GM23338 (cell line): ENCODE results near the gene NFIB. TPM values are rescaled to one million over a fixed set of nuclear protein-coding genes. Genes with fewer than 3 reads are reported as not detected.

Experiments used
- ATAC-seq: fragments of 200-7000 bp; cut with Tn5 transposase; 3 replicates; pipeline ENCODE4 v1.9.1; 2020
- DNase-seq: peaks from one replicate; pipeline ENCODE4 v3.0.0-alpha.2; 2015; ENCODE audit warnings: low spot score
- H2AFZ ChIP-seq: fragments of 200-600 bp; sonication (generic); 2 replicates; pipeline ENCODE4 v1.8.0; 2016; ENCODE audit warnings: antibody characterized with exemption, mild to moderate bottlenecking, moderate library complexity
- H3F3A ChIP-seq: fragments of 200-600 bp; sonication (generic); replicated peaks from 2 replicates; pipeline ENCODE4 v1.8.0; 2017; ENCODE audit warnings: antibody characterized with exemption, mixed run types, low read depth
- H3K27ac ChIP-seq: fragments of 200-600 bp; sonication (generic); 2 replicates; pipeline ENCODE4 v1.6.1; 2016; ENCODE audit warnings: low read depth
- H3K27me3 ChIP-seq: fragments of 200-600 bp; sonication (generic); 2 replicates; pipeline ENCODE4 v1.8.0; 2016; ENCODE audit warnings: mild to moderate bottlenecking, mixed run types, moderate library complexity; ENCODE audit not compliant: insufficient read depth
- H3K36me3 ChIP-seq: fragments of 200-600 bp; sonication (generic); 2 replicates; pipeline ENCODE4 v1.8.0; 2016; ENCODE audit warnings: mild to moderate bottlenecking; ENCODE audit not compliant: insufficient read depth
- H3K4me1 ChIP-seq: fragments of 200-600 bp; sonication (generic); 2 replicates; pipeline ENCODE4 v1.8.0; 2016; ENCODE audit warnings: mild to moderate bottlenecking, moderate library complexity; ENCODE audit not compliant: insufficient read depth
- H3K4me2 ChIP-seq: fragments of 200-600 bp; sonication (generic); 2 replicates; pipeline ENCODE4 v1.7.1; 2017; ENCODE audit warnings: mixed run types
- H3K4me3 ChIP-seq: fragments of 200-600 bp; sonication (generic); 2 replicates; pipeline ENCODE4 v1.6.1; 2016; ENCODE audit warnings: mixed run types
- H3K79me2 ChIP-seq: fragments of 200-600 bp; sonication (generic); replicated peaks from 2 replicates; pipeline ENCODE4 v1.8.0; 2017; ENCODE audit warnings: mild to moderate bottlenecking; ENCODE audit not compliant: insufficient read depth
- H3K9me2 ChIP-seq: fragments of 200-600 bp; sonication (generic); 2 replicates; pipeline ENCODE4 v1.8.0; 2017; ENCODE audit not compliant: insufficient read depth
- H4K20me1 ChIP-seq: fragments of 200-600 bp; sonication (generic); replicated peaks from 2 replicates; pipeline ENCODE4 v1.8.0; 2017; ENCODE audit warnings: mild to moderate bottlenecking; ENCODE audit not compliant: insufficient read depth
- H3K27ac Mint-ChIP-seq: 2 replicates; pipeline ENCODE4 v1.8.0; 2020; ENCODE audit warnings: inconsistent platforms, mild to moderate bottlenecking, moderate library complexity, mixed read lengths
- H3K27me3 Mint-ChIP-seq: 3 replicates; pipeline ENCODE4 v1.8.0; 2022; ENCODE audit warnings: low read depth, mild to moderate bottlenecking, moderate library complexity, mixed read lengths, inconsistent platforms; ENCODE audit not compliant: insufficient read depth, poor library complexity
- H3K36me3 Mint-ChIP-seq: 3 replicates; pipeline ENCODE4 v1.8.0; 2021; ENCODE audit warnings: low read depth, mild to moderate bottlenecking, inconsistent platforms, moderate library complexity, mixed read lengths
- H3K4me1 Mint-ChIP-seq: 3 replicates; pipeline ENCODE4 v1.8.0; 2020; ENCODE audit warnings: mild to moderate bottlenecking, inconsistent platforms, mixed read lengths
- H3K4me3 Mint-ChIP-seq: 3 replicates; pipeline ENCODE4 v1.8.0; 2021; ENCODE audit warnings: moderate library complexity, mild to moderate bottlenecking, inconsistent platforms, mixed read lengths
- H3K9me3 Mint-ChIP-seq: 3 replicates; pipeline ENCODE4 v1.8.0; 2020; ENCODE audit warnings: moderate library complexity, mild to moderate bottlenecking, inconsistent platforms, mixed read lengths
- CREB1 ChIP-seq: fragments of 250-450 bp; sonication (Bioruptor Pico); IDR thresholded peaks from 2 replicates; pipeline ENCODE4 v1.5.0; 2020; ENCODE audit warnings: low read depth, mild to moderate bottlenecking, moderate library complexity
- CTCF ChIP-seq, 2 experiments: fragments of 200-600 bp in 1 of 2; sonication (generic) in 1 of 2; conservative IDR thresholded peaks; 2 replicates each; pipeline versions ENCODE4 v1.5.1 to v1.6.1; 2016 to 2017; ENCODE audit warnings: antibody characterized with exemption in 2 of 2, low read depth in 2 of 2, mild to moderate bottlenecking in 2 of 2, moderate library complexity in 1 of 2
- ETS1 ChIP-seq: IDR thresholded peaks from 2 replicates; pipeline ENCODE4 v1.6.1; 2016; ENCODE audit warnings: antibody characterized with exemption
- EZH2 ChIP-seq: fragments of 200-600 bp; sonication (generic); IDR thresholded peaks from one replicate; pipeline ENCODE4 v1.8.0; 2017; ENCODE audit warnings: antibody characterized with exemption, mild to moderate bottlenecking, low read depth; ENCODE audit not compliant: unreplicated experiment
- EZH2phosphoT487 ChIP-seq: fragments of 200-600 bp; sonication (generic); IDR thresholded peaks from one replicate; pipeline ENCODE4 v1.8.1; 2018; ENCODE audit warnings: antibody characterized with exemption; ENCODE audit not compliant: unreplicated experiment
- JUNB ChIP-seq: IDR thresholded peaks from one replicate; pipeline ENCODE4 v1.6.1; 2016; ENCODE audit warnings: antibody characterized with exemption; ENCODE audit not compliant: unreplicated experiment
- NANOG ChIP-seq: IDR thresholded peaks from 2 replicates; pipeline ENCODE4 v1.6.1; 2016; ENCODE audit warnings: antibody characterized with exemption, borderline replicate concordance
- POLR2AphosphoS5 ChIP-seq: IDR thresholded peaks from 2 replicates; pipeline ENCODE4 v1.6.1; 2016; ENCODE audit warnings: antibody characterized with exemption, low read depth
- REST ChIP-seq: IDR thresholded peaks from one replicate; pipeline ENCODE4 v1.6.1; 2018; ENCODE audit warnings: antibody characterized with exemption; ENCODE audit not compliant: unreplicated experiment
- STAT1 ChIP-seq: IDR thresholded peaks from one replicate; pipeline ENCODE4 v1.6.1; 2016; ENCODE audit warnings: antibody characterized with exemption; ENCODE audit not compliant: unreplicated experiment
- ZNF114 ChIP-seq: fragments of 250-450 bp; sonication (Bioruptor Pico); IDR thresholded peaks from 2 replicates; pipeline ENCODE4 v1.5.0; 2020; ENCODE audit warnings: mild to moderate bottlenecking, moderate library complexity
- ZNF331 ChIP-seq: fragments of 250-450 bp; sonication (Bioruptor Pico); IDR thresholded peaks from 2 replicates; pipeline ENCODE4 v1.5.0; 2020; ENCODE audit warnings: low read depth, mild to moderate bottlenecking, moderate library complexity
- ZNF462 ChIP-seq: fragments of 250-450 bp; sonication (Bioruptor Pico); IDR thresholded peaks from 2 replicates; pipeline ENCODE4 v1.5.0; 2020; ENCODE audit warnings: mild to moderate bottlenecking, moderate library complexity
- polyA plus RNA-seq: library from polyadenylated mRNA; unstranded; fragments of >200 nt; fragmentation: Nextera tagmentation; extraction: Ambion mirVana; gene quantifications from 2 replicates; pipeline ENCODE4 v1.2.1, GENCODE V29; 2016
- total RNA-seq: library from RNA; depleted of rRNA; stranded (reverse); fragments of >200 nt; shearing (Covaris generic); gene quantifications from 2 replicates; pipeline ENCODE4 v1.2.3, GENCODE V29; 2014

NFIB gene
- total and polyA plus RNA-seq, 2 experiments from 2014 or later, result 3.9 to 4.7 TPM

GRCh38 chr9:14219850-14220249 is 94.1 kb downstream of the NFIB start:
- Mint-ChIP-seq H3K36me3 (no peaks in the 10 kb centered on the region), H3K4me3 (no peak overlapping the region), H3K27me3 (peaks cover 2% of the 10 kb centered on the region), H3K27ac (no peak overlapping the region), H3K4me1 (peaks cover 28% of the 10 kb centered on the region), H3K9me3 (no peaks in the 10 kb centered on the region)
- TF ChIP-seq ETS1 (no peak), JUNB (no peak), STAT1 (no peak), ZNF114 (no peak), CTCF (conservative IDR thresholded peaks at IDR 0.05; ENCODE audit: low read depth in 2 of 2) (no peak), ZNF462 (CRISPR knock-in tag) (no peak), POLR2AphosphoS5 (no peak), ZNF331 (no peak), NANOG (no peak), EZH2 (no peak), CREB1 (CRISPR knock-in tag) (no peak), EZH2phosphoT487 (no peak), REST (no peak)
- no peak overlapping the region for H2AFZ ChIP-seq
- H3K79me2 ChIP-seq, result no peaks in the 10 kb centered on the region
- H3K27ac ChIP-seq, result no peak overlapping the region
- no peaks in the 10 kb centered on the region for H3K36me3 ChIP-seq
- H3K4me3 ChIP-seq, result no peak overlapping the region
- H4K20me1 ChIP-seq, result no peaks in the 10 kb centered on the region
- H3K27me3 ChIP-seq, result no peaks in the 10 kb centered on the region
- 0 out of 2 replicates have a peak, but pooled peaks cover 8% of the 10 kb centered on the region for H3K4me1 ChIP-seq
- ATAC-seq (no peak), DNase-seq (no peak)
- no peak overlapping the region for H3K4me2 ChIP-seq
- no peaks in the 10 kb centered on the region for H3K9me2 ChIP-seq
- no peaks in the 10 kb centered on the region for H3F3A ChIP-seq
